T47D (cell line): ENCODE measurements around the gene SLCO3A1.

Experiments
- DNase-seq, 2 experiments: peaks; one replicate each; pipeline versions ENCODE4 v3.0.0 to v3.0.0-alpha.2; 2011 to 2012; ENCODE audit warnings: low read depth in 1 of 2, low spot score in 1 of 2
- JUND ChIP-seq: IDR thresholded peaks from 2 replicates; pipeline ENCODE4 v1.6.1; 2012; ENCODE audit warnings: low read depth
- in situ Hi-C: cut with HindIII; loops from 2 replicates; pipeline ENCODE4 v1.10.0; 2016; ENCODE audit warnings: low sequenced_read_pairs, low pct_unique_long_range_greater_than_20kb

SLCO3A1 gene

DNA sequence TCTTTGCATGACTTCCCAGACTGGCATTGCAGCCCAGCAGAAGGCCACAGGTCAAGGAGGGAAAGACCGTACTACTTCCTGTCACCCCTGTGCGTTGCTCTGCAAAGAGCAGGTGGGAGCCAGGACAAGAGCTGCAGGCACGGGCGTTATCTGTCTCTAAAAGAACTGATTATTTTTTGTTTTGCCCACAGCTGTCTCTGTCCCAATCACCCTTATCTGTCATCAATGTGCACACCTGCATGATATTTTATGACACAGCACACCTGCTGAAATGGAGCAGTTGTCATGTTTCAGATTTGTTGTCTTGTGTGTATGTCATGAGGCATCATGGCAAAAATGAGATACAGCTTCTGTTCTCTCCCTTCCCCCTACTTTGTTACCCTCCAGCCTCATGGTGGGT lies 58.8 kb downstream of the SLCO3A1 start:
- no peak for DNase-seq
- TF ChIP-seq JUND = no peak
- in situ Hi-C loops = no loop called here

GRCh38 chr15:91913560-91913959 lies 60.1 kb downstream of the SLCO3A1 start:
- TF ChIP-seq JUND = no peak
- in situ Hi-C loops = no loop called here
- no peak for DNase-seq

DNA sequence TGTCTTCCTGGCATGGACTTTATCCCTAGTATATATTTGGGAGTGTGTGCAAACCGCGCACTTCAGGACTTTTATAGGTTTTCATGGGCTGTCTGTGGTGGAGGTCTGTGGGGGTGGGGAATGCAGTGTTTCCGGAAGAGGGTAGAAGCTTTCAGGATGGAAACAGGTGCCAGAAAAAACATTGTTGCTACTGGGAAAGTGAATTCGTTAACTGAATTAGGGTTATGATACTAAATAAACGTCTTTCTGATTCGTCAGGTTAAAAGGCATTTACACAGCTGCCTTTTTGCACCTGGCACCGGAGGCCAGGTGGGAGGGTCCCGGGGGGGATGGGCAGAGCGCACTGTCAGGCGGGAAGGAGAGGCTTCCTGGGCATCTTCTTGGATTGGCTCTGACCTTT lies 62.1 kb downstream of the SLCO3A1 start:
- in situ Hi-C loops = no loop called here
- DNase-seq = no peak
- no peak for TF ChIP-seq JUND

GRCh38 chr15:91916051-91916450 lies 62.5 kb downstream of the SLCO3A1 start:
- DNase-seq = no peak
- in situ Hi-C loops = no loop called here
- TF ChIP-seq JUND = no peak

DNA sequence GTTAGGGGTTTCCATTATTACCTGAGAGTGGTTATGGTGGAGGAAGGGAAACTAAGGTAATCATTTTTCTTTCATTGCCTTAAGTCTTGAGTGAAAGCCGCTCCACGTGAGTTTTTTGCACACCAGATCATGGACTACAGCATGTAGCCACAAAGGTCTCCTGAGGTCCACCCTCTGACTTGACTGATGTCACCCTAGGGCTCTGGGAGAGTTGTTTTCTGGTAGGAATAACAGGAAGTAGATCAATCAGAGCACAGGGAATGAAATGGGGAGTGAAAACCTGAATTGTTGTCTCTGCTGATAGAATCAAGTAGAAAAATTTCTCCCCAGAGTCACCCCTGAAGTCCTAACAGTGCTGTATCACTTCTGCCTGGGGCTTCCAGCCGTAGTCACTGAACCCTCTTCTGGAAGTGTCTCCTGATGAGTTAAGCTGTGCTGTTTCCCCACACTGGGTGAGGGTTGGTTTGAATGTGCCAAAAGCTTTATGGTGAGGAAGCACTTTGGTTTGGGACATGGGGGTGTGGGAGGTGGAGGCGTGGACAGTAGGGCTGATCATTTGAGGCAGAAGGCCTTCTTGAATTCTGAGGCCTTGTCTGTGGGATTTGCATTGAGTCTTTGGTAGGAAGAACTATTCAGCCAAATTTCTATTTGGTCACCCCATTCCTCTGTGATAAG lies 64.3 kb downstream of the SLCO3A1 start:
- no peak for TF ChIP-seq JUND
- in situ Hi-C loops = no loop called here
- DNase-seq = no peak

- TF ChIP-seq JUND = no peak
- no peak for DNase-seq
- in situ Hi-C loops = no loop called here
Measured at GRCh38 chr15:91919014-91919534, 65.6 kb downstream of the SLCO3A1 start.

DNA sequence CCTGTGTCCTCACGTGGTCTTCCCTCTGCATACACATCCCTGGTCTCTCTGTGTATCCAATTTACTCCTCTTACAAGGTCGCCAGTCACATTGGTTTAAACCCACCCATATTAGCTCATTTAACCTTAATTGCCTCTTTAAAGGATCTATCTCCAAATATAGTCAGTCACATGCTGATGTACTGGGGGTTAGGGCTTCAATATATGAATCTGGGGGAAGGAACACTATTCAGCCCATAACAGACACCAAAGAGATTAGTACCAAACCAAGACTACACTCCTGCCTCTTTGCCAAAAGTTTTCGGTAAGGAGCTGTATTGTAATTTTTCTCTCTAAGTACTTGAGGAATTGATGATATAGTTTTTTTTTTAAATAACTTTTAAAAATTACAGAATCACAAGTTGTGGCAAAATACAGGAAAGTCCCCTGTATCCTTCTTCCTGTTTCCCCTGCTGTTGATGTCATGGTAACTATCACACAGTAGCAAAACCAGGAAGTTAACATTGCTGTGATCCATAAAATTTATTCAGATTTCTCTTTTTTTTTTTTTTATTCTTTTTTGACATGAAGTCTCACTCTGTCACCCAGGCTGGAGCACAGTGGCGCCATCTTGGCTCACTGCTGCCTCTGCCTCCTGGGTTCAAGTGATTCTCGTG lies 67.8 kb downstream of the SLCO3A1 start:
- no peak for DNase-seq
- TF ChIP-seq JUND = no peak
- in situ Hi-C loops = no loop called here

DNA sequence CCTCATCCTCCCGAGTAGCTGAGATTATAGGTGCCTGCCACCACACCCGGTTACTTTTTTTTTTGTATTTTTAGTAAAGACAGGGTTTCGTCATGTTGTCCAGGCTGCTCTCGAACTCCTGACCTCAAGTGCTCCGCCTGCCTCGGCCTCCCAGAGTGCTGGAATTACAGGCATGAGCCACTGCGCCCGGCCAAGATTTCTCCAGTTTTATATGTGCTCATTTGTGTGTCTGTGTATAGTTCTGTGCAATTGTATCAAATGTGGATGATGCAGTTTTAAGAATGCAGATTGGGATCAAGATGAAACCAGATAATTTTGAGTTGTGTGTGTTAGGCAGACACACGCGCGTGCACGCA lies 68.3 kb downstream of the SLCO3A1 start:
- DNase-seq = no peak
- in situ Hi-C loops = no loop called here
- no peak for TF ChIP-seq JUND

- in situ Hi-C loops = no loop called here
- TF ChIP-seq JUND = no peak
- DNase-seq = no peak
Measured at GRCh38 chr15:91922646-91923547, 69.4 kb downstream of the SLCO3A1 start.

- in situ Hi-C loops = no loop called here
- DNase-seq = no peak
- no peak for TF ChIP-seq JUND
Measured at GRCh38 chr15:91924183-91924582, 70.7 kb downstream of the SLCO3A1 start.

- no peak for TF ChIP-seq JUND
- DNase-seq = no peak
- in situ Hi-C loops = no loop called here
Measured at GRCh38 chr15:91924837-91925495, 71.5 kb downstream of the SLCO3A1 start.

- DNase-seq = no peak
- no peak for TF ChIP-seq JUND
- in situ Hi-C loops = no loop called here
Measured at GRCh38 chr15:91925794-91926193, 72.3 kb downstream of the SLCO3A1 start.

DNA sequence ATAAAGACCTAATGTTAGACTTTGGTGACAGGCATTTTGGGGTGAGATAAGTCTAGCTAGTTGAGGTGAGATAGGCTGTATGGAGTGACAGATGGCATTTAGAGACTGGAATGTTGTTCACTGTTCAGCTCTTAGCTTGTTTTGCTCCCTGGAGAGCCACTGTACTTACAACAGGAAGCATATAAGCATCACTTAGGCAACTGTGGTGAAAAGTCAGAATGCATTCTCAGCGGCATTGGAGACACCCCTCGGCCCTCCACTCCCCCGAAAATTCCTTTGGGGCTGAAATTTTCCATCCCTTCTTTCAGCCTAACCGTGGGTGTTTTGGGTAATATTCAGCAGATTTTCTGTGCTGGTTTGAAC lies 73.4 kb downstream of the SLCO3A1 start:
- no peak for DNase-seq
- no peak for TF ChIP-seq JUND
- in situ Hi-C loops = no loop called here
